Suppressor macrophage treated with lipopolysaccharide for 1 hour (primary cell): ENCODE data around the gene KANK3.
"Not testable (repeated sequence)": the region's sequence is repeated elsewhere in the genome, so short reads cannot be mapped to it uniquely, and the experiment has no call there.

Experiments
- DNase-seq, 3 donors: peaks; one replicate each; pipeline ENCODE4 v3.0.0-alpha.2; 2020 to 2022

KANK3 gene

GRCh38 chr19:8370176-8371010, 27.3 kb upstream of the KANK3 start:
- peak; percentile 56 to 75 (median 71) for DNase-seq

GRCh38 chr19:8367327-8368001, 24.4 kb upstream of the KANK3 start:
- peak; percentile 43 to 77 (median 65) for DNase-seq

DNA sequence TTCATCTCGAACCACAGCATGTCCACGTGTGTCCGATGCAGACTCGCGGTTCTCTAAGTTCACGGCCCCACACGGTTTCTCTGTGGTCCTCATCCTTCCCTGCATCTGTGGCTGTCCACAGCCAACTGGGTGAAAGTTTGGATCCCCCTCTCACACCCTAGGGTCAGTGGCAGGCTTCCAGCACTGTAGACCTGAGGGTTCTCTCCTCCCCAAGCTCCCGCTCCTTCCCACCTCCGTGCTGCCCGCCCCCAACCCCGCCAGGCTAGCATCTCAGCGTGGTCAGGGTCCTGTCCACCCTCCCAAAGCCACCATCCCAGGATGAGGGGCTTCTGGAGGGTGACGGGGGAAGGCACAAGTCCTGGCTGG, 23.9 kb upstream of the KANK3 start:
- DNase-seq = no peak

DNA sequence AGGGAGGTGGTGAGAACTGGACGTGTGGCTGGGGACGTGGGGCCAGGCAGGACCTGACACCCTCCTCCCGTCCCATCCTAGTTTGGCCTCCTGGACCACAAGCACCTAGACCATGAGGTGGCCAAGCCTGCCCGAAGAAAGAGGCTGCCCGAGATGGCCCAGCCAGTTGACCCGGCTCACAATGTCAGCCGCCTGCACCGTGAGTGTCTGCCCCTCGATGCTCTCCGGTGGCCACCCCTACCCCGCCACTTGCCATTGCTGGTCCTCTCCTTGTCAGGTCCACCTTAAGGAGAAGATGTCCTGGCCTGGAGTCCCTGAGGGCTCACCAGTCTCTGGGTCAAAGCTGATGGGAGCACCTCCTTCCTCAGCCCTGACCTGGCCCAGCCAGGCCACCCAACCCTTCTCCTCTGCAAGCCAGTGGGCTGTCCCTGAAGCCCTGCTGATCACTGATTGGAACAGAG, 23.1 kb upstream of the KANK3 start:
- DNase-seq = no peak

DNA sequence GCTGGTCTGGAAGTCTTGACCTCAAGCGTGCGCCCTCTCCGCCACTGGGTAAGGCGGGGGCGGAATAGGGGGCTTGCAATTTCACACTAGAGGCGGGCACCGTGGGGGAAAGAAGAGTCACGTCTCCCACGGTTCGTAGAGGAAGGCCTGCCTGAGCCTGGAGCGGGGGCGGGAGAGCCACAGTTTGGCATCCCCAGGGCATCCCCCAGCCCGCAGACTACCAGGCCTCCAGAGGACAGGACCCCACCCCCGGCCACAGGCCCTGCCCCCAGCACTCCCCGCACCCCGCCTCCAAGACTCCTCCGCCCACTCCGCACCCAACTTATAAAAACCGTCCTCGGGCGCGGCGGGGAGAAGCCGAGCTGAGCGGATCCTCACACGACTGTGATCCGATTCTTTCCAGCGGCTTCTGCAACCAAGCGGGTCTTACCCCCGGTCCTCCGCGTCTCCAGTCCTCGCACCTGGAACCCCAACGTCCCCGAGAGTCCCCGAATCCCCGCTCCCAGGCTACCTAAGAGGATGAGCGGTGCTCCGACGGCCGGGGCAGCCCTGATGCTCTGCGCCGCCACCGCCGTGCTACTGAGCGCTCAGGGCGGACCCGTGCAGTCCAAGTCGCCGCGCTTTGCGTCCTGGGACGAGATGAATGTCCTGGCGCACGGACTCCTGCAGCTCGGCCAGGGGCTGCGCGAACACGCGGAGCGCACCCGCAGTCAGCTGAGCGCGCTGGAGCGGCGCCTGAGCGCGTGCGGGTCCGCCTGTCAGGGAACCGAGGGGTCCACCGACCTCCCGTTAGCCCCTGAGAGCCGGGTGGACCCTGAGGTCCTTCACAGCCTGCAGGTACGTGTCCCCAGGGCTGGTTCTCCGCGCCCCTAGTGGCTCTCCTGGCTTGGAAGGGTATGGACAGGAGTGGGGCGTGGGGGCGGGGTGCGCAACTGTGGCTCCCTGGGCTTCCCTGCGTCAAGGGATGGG, 21.0 kb upstream of the KANK3 start, which contains the start of gene ANGPTL4:
ANGPTL4 (plus strand) TSS at position 353 of the 969 bp plus-strand sequence; CDS start at position 520, 167 bp downstream.
- peak; percentile 91 to 95 (median 92) for DNase-seq

GRCh38 chr19:8361921-8362793, 19.1 kb upstream of the KANK3 start:
- DNase-seq = peak; percentile 97 to 99 (median 97)

- no peak for DNase-seq
Observed at GRCh38 chr19:8360196-8360595, 17.1 kb upstream of the KANK3 start.

- no peak for DNase-seq
Observed at GRCh38 chr19:8358948-8359347, 15.9 kb upstream of the KANK3 start.

GRCh38 chr19:8357007-8357521, 14.0 kb upstream of the KANK3 start:
- DNase-seq = no peak

DNA sequence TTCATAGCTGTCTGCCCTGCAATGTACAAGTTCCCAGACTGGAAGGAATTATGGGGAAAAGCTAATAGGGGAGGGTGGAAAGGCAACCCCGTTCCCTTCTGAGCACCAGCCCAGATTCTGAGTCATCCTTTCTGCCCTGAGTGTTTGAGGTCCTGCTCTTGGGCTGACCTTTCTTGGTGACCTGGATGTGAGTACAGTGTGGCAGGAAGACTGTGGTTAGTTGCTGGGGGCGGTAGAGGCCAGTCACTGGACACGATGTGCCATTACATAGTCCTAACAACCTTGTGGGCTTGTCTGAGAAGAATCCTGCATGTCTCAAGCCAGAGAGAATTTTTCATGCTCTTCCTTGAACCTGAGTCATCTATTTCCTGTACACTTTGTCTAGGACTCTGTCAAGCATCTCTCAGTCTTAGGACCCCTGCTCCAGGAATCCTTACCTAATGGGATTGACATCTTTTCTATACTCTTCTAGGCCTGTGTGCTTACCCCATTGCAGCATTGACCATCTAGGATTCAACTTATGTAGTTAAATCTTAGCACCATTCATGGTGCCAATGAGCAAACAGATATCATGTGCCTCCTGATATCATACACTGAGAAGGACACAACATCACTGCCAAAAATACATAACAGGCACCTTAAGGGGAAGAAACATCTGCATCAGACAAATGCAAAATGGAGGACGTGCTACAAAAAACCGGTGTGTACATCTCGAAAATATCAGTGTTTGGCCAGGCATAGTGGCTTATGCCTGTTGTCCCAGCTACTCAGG, 12.8 kb upstream of the KANK3 start:
- DNase-seq = peak; percentile 93 to 98 (median 95)

DNA sequence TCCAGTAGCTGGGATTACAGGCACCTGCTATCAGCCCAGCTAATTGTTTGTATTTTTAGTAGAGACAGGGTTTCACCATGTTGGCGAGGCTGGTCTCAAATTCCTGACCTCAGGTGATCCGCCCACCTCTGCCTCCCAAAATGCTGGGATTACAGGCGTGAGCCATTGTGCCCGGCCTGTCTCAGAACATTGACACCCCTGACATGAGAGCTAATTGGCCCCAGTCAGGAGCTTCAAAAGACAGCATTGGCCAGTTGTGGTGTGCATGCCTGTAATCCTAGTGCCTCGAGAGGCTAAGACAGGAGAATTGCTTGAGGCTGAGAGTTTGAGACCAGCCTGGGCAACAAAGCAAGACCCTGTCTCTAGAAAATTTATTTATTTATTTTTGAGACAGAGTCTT, 9.8 kb upstream of the KANK3 start:
- not testable (repeated sequence) for DNase-seq

DNA sequence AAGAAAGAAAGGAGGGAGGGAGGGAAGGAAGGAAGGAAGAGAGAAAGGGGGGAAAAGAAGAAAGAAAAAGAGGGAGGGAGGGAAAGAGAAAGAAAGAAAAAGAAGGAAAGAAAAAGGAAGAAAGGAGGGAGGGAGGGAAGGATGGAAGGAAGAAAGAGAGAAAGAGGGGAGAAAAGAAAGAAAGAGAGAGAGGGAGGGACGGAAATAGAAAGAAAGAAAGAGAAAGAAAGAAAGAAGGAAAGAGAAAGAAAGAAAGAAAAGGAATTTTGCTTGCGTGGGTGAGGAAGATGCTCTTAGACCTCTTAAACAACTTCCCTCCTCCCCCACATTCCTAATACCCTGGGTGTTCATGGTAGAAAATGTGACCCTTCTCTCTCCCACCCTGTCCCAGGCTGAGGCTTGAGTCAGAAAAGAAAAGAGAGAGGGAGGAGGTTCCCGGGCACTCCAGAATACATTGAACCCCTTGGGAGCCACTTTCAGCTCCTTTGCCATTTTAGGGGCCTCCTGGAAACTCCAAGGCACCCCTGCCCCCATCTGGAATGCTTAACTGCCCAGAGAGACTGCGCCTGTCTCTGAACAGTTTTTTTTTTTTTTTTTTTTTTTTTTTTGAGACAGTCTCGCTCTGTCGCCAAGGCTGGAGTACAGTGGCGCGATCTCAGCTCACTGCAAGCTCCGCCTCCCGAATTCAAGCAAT, 9.2 kb upstream of the KANK3 start:
- DNase-seq = peak; percentile 65 to 71 (median 68)

DNA sequence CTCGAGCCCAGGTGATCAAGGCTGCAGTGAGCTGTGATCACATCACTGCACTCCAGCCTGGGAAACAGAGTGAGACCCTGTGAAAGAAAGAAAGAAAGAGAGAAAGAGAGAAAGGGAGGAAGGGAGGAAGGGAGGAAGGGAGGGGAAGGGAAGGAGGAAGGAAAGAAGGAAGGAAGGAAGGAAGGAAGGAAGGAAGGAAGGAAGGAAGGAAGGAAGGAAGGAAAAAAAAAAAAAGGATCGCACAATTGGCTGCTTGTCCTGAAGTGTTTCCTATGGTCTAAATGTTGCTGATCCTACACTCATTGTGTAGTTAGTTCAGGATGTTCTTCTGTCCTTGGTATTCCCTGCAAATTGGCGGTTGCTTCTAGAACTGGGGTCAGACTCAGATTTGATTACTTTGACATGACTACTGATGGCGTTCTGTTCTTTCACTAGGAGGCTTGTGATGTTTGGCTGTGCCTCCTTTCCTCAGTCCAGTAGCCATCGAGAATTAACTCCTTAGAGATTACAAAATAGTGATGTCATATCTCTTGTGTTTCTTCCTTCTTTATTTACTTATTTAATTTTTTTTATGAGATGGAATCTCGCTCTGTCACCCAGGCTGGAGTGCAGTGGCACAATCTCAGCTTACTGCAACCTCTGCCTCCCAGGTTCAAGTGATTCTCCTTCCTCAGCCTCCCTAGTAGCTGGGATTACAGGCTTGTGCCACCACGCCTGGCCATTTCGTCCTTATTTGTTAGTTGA, 6.7 kb upstream of the KANK3 start:
- DNase-seq = not testable (repeated sequence)

DNA sequence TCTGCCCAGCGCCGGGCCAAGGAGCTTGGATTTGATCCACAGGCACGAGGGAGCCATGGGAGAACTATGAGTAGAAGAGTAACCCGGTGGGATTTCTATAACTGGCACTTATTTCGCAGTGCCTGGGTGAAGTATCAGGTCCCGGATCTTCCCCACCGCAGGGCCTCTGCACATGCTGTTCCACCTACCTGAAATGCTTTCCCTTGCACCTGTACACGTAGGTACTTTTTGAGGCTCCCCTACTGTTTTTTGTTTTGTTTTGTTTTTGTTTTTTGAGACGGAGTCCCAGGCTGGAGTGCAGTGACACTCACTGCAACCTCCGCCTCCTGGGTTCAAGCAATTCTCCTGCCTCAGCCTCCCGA, 402 bp upstream of the KANK3 start:
- no peak for DNase-seq

DNA sequence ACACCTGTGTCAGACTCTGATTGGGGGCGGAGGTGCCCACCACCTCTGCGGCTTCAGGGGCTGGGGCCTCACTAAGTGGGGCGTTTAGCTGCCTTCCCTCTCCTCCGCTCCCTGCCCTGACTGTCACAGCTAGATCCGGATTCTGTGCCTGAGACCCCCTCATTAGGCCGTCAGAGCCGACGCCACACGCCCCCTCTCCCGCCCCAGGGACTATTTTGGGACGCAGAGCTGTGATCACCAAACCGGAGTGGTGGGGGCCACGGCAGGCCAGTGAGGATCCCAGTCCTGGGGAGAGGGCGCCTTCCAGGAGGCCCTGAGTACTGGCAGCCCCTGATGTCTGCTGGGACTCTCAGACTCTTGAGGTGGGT, 762 bp downstream of the KANK3 start:
- DNase-seq = no peak

GRCh38 chr19:8341504-8341903, 1.6 kb downstream of the KANK3 start:
- not testable (repeated sequence) for DNase-seq

- DNase-seq = peak in 2 of 3 donors; percentile 53 to 57
Observed at GRCh38 chr19:8340341-8341096, 2.5 kb downstream of the KANK3 start.

- no peak for DNase-seq
Observed at GRCh38 chr19:8338835-8339234, 4.2 kb downstream of the KANK3 start.

DNA sequence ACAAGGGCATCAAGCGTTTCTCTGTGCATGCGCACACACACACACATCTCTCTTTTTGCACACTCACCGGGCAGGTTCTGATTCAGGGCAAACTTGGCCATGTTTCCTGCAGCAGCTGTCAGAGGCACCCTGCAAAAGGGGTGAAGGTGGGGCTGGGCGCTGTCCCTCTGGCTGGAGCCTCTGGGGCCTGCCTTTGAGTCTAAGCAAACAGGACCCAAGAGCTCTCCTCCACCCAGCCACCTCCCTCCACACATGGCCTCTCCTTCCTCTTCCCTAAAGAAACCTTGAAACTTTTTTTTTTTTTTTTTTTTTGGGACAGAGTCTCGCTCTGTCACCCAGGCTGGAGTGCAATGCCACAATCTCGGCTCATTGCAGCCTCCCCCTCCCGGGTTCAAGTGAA, 5.3 kb downstream of the KANK3 start:
- no peak for DNase-seq
